SK-N-SH treated with all-trans-retinoic acid at 6 μM for 48 hours (cell line): ENCODE data around the gene OSR1.

ENCODE experiments used
- ARNTL ChIP-seq: fragments of 450-650 bp; formaldehyde crosslinking; IDR thresholded peaks from 2 replicates; pipeline ENCODE4 v1.5.0; 2020; ENCODE audit warnings: low read depth, mild to moderate bottlenecking, moderate library complexity, borderline replicate concordance
- CSDC2 ChIP-seq: fragments of 250-450 bp; sonication (Bioruptor Pico); IDR thresholded peaks from 2 replicates; pipeline ENCODE4 v1.5.0; 2020; ENCODE audit warnings: mild to moderate bottlenecking, moderate library complexity
- ISL1 ChIP-seq: fragments of 250-450 bp; sonication (Bioruptor Pico); IDR thresholded peaks from 2 replicates; pipeline ENCODE4 v2.1.2; 2022; ENCODE audit warnings: mild to moderate bottlenecking, moderate library complexity
- OSR1 ChIP-seq: fragments of 250-450 bp; sonication (Bioruptor Pico); IDR thresholded peaks from 2 replicates; pipeline ENCODE4 v1.8.0; 2022; ENCODE audit warnings: moderate library complexity, mild to moderate bottlenecking, inconsistent platforms
- PPARA ChIP-seq: fragments of 250-450 bp; sonication (Bioruptor Pico); IDR thresholded peaks from 2 replicates; pipeline ENCODE4 v1.5.0; 2020; ENCODE audit warnings: mild to moderate bottlenecking, borderline replicate concordance
- TCF4 ChIP-seq: fragments of 250-450 bp; sonication (Bioruptor Pico); IDR thresholded peaks from 2 replicates; pipeline ENCODE4 v1.8.0; 2021; ENCODE audit warnings: mild to moderate bottlenecking, moderate library complexity, borderline replicate concordance
- TOX ChIP-seq: fragments of 250-450 bp; sonication (Bioruptor Pico); IDR thresholded peaks from 2 replicates; pipeline ENCODE4 v1.8.0; 2021; ENCODE audit warnings: mild to moderate bottlenecking, moderate library complexity, borderline replicate concordance
- ZC3H10 ChIP-seq: fragments of 250-450 bp; sonication (Bioruptor Pico); IDR thresholded peaks from 2 replicates; pipeline ENCODE4 v1.5.1; 2021; ENCODE audit warnings: mild to moderate bottlenecking, moderate library complexity
- ZFP3 ChIP-seq: fragments of 250-450 bp; sonication (Bioruptor Pico); IDR thresholded peaks from 2 replicates; pipeline ENCODE4 v1.5.0; 2020; ENCODE audit warnings: mild to moderate bottlenecking, moderate library complexity
- ZFP30 ChIP-seq: fragments of 450-650 bp; formaldehyde crosslinking; IDR thresholded peaks from 2 replicates; pipeline ENCODE4 v1.5.0; 2022; ENCODE audit warnings: mild to moderate bottlenecking, moderate library complexity
- ZNF8 ChIP-seq: fragments of 450-650 bp; formaldehyde crosslinking; IDR thresholded peaks from 2 replicates; pipeline ENCODE4 v1.5.0; 2020; ENCODE audit warnings: mild to moderate bottlenecking, moderate library complexity
- TF ChIP-seq, protein P1 (sequence below): fragments of 250-450 bp; sonication (Bioruptor Pico); IDR thresholded peaks from 2 replicates; pipeline ENCODE4 v1.5.1; 2020; ENCODE audit warnings: low read depth, mild to moderate bottlenecking, moderate library complexity
- TF ChIP-seq, protein P2 (sequence below): fragments of 250-450 bp; sonication (Bioruptor Pico); IDR thresholded peaks from 2 replicates; pipeline ENCODE4 v1.8.0; 2020; ENCODE audit warnings: mild to moderate bottlenecking, moderate library complexity, borderline replicate concordance

DNA sequence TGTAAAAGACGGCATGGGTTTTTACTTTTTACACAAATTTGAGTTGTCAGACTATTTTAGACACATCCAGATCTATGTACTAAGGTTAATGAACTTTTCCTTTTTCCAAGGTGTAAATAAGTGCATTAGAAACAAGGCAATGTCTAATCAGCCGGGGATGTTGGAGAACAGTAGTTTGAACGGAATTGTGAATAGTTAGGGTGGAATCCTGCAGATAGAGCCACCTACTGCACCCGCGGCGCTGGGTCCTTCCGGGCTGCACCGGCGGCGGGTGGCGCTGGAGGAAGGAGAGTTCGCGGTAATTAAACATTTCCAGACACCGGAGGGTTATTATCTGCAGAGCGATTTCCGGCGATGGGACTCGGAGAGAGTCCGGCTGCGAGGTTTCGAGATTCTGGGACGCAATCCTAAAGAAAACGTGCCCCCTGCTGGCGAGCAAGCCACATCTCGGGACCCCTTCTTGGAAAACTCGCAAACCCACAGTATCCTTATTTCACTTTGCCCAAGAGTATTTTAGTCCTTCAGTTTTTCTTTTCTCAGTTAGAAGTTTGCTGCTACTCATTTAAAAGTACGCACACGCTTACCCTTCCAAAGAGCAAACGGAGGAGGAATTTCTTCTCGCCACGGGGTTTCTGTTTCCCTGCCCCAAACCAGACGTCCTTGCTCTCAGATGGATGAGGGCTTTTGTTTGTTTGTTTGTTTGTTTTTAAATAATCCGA lies 4.5 kb upstream of the OSR1 start:
- TF ChIP-seq ISL1 (CRISPR knock-in tag), result no peak
- TF ChIP-seq, protein P1, sequence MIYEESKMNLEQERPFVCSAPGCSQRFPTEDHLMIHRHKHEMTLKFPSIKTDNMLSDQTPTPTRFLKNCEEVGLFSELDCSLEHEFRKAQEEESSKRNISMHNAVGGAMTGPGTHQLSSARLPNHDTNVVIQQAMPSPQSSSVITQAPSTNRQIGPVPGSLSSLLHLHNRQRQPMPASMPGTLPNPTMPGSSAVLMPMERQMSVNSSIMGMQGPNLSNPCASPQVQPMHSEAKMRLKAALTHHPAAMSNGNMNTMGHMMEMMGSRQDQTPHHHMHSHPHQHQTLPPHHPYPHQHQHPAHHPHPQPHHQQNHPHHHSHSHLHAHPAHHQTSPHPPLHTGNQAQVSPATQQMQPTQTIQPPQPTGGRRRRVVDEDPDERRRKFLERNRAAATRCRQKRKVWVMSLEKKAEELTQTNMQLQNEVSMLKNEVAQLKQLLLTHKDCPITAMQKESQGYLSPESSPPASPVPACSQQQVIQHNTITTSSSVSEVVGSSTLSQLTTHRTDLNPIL (CRISPR knock-in tag), result no peak
- TF ChIP-seq, protein P2, sequence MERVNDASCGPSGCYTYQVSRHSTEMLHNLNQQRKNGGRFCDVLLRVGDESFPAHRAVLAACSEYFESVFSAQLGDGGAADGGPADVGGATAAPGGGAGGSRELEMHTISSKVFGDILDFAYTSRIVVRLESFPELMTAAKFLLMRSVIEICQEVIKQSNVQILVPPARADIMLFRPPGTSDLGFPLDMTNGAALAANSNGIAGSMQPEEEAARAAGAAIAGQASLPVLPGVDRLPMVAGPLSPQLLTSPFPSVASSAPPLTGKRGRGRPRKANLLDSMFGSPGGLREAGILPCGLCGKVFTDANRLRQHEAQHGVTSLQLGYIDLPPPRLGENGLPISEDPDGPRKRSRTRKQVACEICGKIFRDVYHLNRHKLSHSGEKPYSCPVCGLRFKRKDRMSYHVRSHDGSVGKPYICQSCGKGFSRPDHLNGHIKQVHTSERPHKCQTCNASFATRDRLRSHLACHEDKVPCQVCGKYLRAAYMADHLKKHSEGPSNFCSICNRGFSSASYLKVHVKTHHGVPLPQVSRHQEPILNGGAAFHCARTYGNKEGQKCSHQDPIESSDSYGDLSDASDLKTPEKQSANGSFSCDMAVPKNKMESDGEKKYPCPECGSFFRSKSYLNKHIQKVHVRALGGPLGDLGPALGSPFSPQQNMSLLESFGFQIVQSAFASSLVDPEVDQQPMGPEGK, result no peak
- no peak for TF ChIP-seq ARNTL (CRISPR knock-in tag)
- no peak for TF ChIP-seq PPARA
- no peak for TF ChIP-seq ZFP30 (CRISPR knock-in tag)
- 0 out of 2 replicates have a peak, but pooled peaks have one; percentile 13 for TF ChIP-seq TCF4
- no peak for TF ChIP-seq CSDC2
- peak; percentile 87 for TF ChIP-seq ZFP3
- TF ChIP-seq TOX (CRISPR knock-in tag), result no peak
- no peak for TF ChIP-seq OSR1 (CRISPR knock-in tag)
- TF ChIP-seq ZC3H10 (CRISPR knock-in tag), result no peak
- TF ChIP-seq ZNF8 (CRISPR knock-in tag), result no peak
